Body of pancreas (tissue), 4 donors: ENCODE measurements around the gene TIGD2. TPM values are rescaled to one million over a fixed set of nuclear protein-coding genes. Genes with fewer than 3 reads are reported as not detected.

ENCODE experiments used
- ATAC-seq: fragments of 150-250 bp; one replicate; pipeline ENCODE4 v1.9.1; 2016
- DNase-seq, 4 donors: peaks; one replicate each; pipeline ENCODE4 v3.0.0-alpha.2; 2019
- H3K27ac ChIP-seq, 4 donors: fragments of 200-600 bp; sonication (generic); 1 replicate in 3 of 4; 2 replicates in 1 of 4; pipeline versions ENCODE4 v1.5.1 to v1.6.1; 2016 to 2019; ENCODE audit warnings: mild to moderate bottlenecking in 1 of 4, mixed read lengths in 1 of 4, moderate library complexity in 1 of 4
- H3K27me3 ChIP-seq, 2 donors: fragments of 200-600 bp; sonication (generic); one replicate each; pipeline ENCODE4 v1.6.0; 2016; ENCODE audit warnings: mild to moderate bottlenecking in 1 of 2
- H3K36me3 ChIP-seq, 2 donors: fragments of 200-600 bp; sonication (generic); replicated peaks in 1 of 2; 2 replicates each; pipeline ENCODE4 v1.5.1; 2016; ENCODE audit warnings: low read depth in 2 of 2; ENCODE audit not compliant: insufficient read depth in 1 of 2
- H3K4me1 ChIP-seq: fragments of 200-600 bp; sonication (generic); one replicate; pipeline ENCODE4 v1.6.0; 2016
- H3K4me3 ChIP-seq, 2 donors: fragments of 200-600 bp; sonication (generic); 1 replicate in 1 of 2; 2 replicates in 1 of 2; pipeline ENCODE4 v1.5.1; 2016 to 2019
- H3K9me3 ChIP-seq, 3 donors: fragments of 200-600 bp; sonication (generic); 1 replicate in 2 of 3; 2 replicates in 1 of 3; pipeline ENCODE4 v1.5.1; 2016
- POLR2A ChIP-seq, 3 donors: fragments of 450-650 bp; IDR thresholded peaks; one replicate each; pipeline ENCODE4 v1.6.1; 2016; ENCODE audit warnings: antibody characterized with exemption in 3 of 3, mild to moderate bottlenecking in 2 of 3
- WGBS, 2 donors: methylation state at CpG; one replicate each; pipeline ENCODE4 v1.1.5; 2017; 5-methylcytosine and 5-hydroxymethylcytosine counted together
- intact Hi-C: fragments of 100-400 bp; cut with DNase I; formaldehyde crosslinking; loops from one replicate; pipeline ENCODE4 v1.15.1; 2023
- total RNA-seq, 2 donors: library from RNA; depleted of rRNA; stranded (reverse); fragments of >200 nt; gene quantifications; one replicate each; pipeline ENCODE4 v1.1.0, GENCODE V29; 2016
- TF ChIP-seq, protein P1 (sequence below), 7 experiments: fragments of 450-650 bp in 4 of 7; fragments of 200-600 bp in 3 of 7; sonication (generic) in 3 of 7; IDR thresholded peaks; one replicate each; pipeline ENCODE4 v1.5.1; 2016 to 2019; ENCODE audit warnings: antibody characterized with exemption in 7 of 7

TIGD2 gene
- total RNA-seq, 2 donors from 2014 or later, result 0.99 to 3.6 TPM

DNA sequence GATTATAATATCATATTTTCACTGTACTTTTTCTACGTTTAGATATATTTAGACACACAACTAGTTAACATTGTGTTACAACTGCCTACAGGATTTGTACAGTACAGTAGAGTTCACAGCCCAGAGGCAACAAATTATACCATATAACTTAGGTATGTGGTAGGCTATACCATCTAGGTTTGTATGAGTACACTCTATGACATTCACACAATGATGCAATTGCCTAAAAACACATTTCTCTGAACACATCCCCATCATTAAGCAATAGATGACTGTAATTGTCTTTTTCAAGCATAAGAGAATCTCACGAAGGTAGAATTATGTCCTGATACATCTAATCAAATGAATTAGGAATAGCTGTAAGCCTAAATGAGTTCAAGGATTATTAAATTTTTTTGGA lies 12.3 kb upstream of the TIGD2 start:
- no peaks in the 10 kb centered on the region for H3K4me1 ChIP-seq
- intact Hi-C loops, result no loop called here
- no peak overlapping the region for H3K27ac ChIP-seq
- no peak overlapping the region for H3K4me3 ChIP-seq
- WGBS, 2 donors, result 77 to 87% methylated on average over 2 of the region's 2 CpGs
- no peaks in the 10 kb centered on the region for H3K27me3 ChIP-seq
- no peak for TF ChIP-seq POLR2A (IDR thresholded peaks at IDR 0.05)
- TF ChIP-seq, protein P1, sequence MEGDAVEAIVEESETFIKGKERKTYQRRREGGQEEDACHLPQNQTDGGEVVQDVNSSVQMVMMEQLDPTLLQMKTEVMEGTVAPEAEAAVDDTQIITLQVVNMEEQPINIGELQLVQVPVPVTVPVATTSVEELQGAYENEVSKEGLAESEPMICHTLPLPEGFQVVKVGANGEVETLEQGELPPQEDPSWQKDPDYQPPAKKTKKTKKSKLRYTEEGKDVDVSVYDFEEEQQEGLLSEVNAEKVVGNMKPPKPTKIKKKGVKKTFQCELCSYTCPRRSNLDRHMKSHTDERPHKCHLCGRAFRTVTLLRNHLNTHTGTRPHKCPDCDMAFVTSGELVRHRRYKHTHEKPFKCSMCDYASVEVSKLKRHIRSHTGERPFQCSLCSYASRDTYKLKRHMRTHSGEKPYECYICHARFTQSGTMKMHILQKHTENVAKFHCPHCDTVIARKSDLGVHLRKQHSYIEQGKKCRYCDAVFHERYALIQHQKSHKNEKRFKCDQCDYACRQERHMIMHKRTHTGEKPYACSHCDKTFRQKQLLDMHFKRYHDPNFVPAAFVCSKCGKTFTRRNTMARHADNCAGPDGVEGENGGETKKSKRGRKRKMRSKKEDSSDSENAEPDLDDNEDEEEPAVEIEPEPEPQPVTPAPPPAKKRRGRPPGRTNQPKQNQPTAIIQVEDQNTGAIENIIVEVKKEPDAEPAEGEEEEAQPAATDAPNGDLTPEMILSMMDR (IDR thresholded peaks at IDR 0.05), result no peak
- no peaks in the 10 kb centered on the region for H3K9me3 ChIP-seq
- DNase-seq, result no peak
- H3K36me3 ChIP-seq, result no peaks in the 10 kb centered on the region
- no peak for ATAC-seq

DNA sequence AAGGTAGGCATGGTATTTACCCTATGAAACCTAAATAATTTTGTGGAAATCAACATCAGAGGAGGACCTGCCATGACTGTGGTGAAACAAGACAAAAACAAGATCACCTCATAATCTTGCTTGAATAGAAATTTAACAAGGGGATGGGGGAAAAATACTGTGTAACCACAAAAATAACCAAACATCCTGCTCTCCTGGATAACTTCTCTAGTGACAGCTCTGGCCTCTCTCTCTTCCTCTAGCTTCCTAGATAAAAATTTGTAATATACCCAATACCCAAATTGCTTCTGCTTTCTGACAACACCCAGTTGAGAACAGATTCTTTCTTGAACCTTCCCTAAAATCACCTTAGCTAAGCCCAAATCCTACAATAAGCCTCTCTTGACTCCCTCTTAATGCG lies 11.9 kb upstream of the TIGD2 start:
- TF ChIP-seq, protein P1 (IDR thresholded peaks at IDR 0.05), result no peak
- ATAC-seq, result no peak
- WGBS, 2 donors, result 100% methylated on average over 1 of the region's 1 CpG

DNA sequence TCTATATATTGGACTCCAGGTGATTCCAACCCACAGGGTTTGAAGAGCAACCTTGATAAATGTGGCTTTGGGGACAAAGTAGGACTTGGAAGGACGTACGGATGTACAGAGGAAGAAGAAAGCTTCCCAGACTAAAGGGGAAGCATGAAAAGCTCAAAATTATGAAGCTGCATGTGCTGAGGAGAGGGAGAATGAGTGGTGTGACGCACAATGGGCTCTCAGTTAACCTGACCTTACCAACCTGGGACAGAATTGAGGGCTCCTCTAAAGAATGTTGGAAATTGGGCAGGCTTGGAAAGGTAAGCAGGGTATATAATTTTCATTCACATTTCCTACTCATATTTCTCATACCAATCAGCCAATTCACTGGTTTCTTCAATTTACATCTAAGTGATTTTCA lies 10.5 kb upstream of the TIGD2 start:
- Histone ChIP-seq H3K27me3 (no peaks in the 10 kb centered on the region), H3K4me3 (no peak overlapping the region), H3K4me1 (no peaks in the 10 kb centered on the region), H3K9me3 (no peaks in the 10 kb centered on the region), H3K36me3 (no peaks in the 10 kb centered on the region), H3K27ac (no peak overlapping the region)
- WGBS, 2 donors, result 79 to 81% methylated on average over 3 of the region's 3 CpGs
- DNase-seq (no peak), ATAC-seq (no peak)
- TF ChIP-seq POLR2A (IDR thresholded peaks at IDR 0.05), result no peak
- TF ChIP-seq, protein P1 (IDR thresholded peaks at IDR 0.05), result no peak
- intact Hi-C loops, result no loop called here

More for the DNA sequence above, 11.9 kb upstream of the TIGD2 start:
- no peak overlapping the region for H3K27ac ChIP-seq
- intact Hi-C loops, result no loop called here
- H3K4me1 ChIP-seq, result no peaks in the 10 kb centered on the region
- no peak for DNase-seq
- H3K9me3 ChIP-seq, result no peaks in the 10 kb centered on the region
- no peaks in the 10 kb centered on the region for H3K36me3 ChIP-seq
- no peak overlapping the region for H3K4me3 ChIP-seq
- no peaks in the 10 kb centered on the region for H3K27me3 ChIP-seq

DNA sequence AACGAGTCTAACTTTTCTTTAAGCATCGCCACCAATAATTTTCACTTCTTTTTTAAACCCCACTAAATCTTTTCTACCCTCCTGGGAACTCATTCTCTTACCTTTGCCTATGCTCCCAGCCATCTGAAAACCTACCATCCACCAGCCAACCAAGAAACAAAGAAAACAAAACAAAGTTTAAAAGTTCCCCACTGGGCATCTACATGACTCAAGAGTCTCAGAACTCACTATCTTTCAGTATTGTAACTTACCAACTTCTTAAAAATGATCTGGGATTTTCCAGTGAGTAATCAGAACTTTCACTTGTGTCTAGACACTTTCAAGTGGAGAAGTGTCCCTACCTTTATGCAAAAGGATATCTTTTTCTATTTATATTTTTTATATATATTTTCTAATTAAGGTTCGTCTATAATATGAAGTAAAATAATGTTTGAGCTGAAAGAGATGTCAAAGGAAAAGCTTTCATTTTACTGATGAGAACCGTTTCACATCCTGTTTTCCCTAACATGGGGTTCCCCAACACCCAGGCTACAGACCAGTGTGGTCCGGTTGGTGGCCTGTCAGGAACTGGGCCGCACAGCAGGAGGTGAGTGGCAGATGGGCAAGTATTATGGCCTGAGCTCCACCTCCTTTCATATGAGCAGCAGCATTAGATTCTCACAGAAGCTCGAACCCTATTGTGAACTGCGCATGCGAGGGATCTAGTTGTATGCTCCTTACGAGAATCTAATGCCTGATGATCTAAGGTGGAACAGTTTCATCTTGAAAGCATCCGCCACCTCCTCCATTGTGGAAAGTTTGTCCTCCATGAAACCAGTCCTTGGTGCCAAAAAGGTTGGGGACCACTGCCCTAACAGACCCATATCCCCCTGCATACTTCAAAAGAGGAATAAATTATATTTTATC lies 9.8 kb upstream of the TIGD2 start:
- Histone ChIP-seq H3K27me3 (no peaks in the 10 kb centered on the region), H3K27ac (no peak overlapping the region), H3K36me3 (no peaks in the 10 kb centered on the region), H3K4me3 (no peak overlapping the region), H3K4me1 (no peaks in the 10 kb centered on the region), H3K9me3 (no peaks in the 10 kb centered on the region)
- TF ChIP-seq POLR2A (IDR thresholded peaks at IDR 0.05), result no peak
- no peak for ATAC-seq
- intact Hi-C loops, result no loop called here
- 86 to 91% methylated on average over 11 of the region's 11 CpGs for WGBS, 2 donors
- DNase-seq, result no peak

DNA sequence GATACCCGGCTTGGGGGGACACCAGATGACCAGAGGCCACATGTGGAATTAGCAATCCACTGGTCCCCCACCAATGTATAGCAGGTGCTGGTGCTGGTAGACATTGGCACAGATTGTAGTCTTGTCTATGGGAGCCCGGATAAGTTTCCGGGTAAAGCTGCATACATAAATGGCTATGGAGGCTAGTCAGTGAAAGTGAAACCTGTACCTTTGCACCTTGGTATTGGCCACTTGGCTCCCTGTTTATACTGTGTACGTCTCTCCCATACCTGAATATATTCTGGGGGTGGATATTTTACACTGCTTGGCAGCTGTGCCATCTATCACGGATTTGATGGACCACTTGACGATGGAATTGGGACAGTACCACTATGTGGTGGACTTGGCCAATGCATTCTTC lies 5.6 kb upstream of the TIGD2 start:
- ATAC-seq, result no peak
- Histone ChIP-seq H3K4me3 (no peak overlapping the region), H3K36me3 (no peaks in the 10 kb centered on the region), H3K27ac (no peak overlapping the region), H3K4me1 (peaks cover 5% of the 10 kb centered on the region), H3K9me3 (no peaks in the 10 kb centered on the region), H3K27me3 (no peaks in the 10 kb centered on the region)
- intact Hi-C loops, result no loop called here
- TF ChIP-seq POLR2A (IDR thresholded peaks at IDR 0.05), result no peak
- TF ChIP-seq, protein P1 (IDR thresholded peaks at IDR 0.05), result no peak
- 95 to 100% methylated on average over 4 to 6 of the region's 6 CpGs for WGBS, 2 donors
- DNase-seq, result no peak
